GM12892 (cell line): ENCODE data around the gene SUN3.

Experiments
- POLR2A ChIP-seq: IDR thresholded peaks from 2 replicates; pipeline ENCODE4 v1.6.1; 2011; ENCODE audit warnings: low read depth, low read length, control low read depth
- TAF1 ChIP-seq: IDR thresholded peaks from 2 replicates; pipeline ENCODE4 v1.6.1; 2011; ENCODE audit warnings: low read depth, mild to moderate bottlenecking, control low read depth, low read length, borderline replicate concordance

DNA sequence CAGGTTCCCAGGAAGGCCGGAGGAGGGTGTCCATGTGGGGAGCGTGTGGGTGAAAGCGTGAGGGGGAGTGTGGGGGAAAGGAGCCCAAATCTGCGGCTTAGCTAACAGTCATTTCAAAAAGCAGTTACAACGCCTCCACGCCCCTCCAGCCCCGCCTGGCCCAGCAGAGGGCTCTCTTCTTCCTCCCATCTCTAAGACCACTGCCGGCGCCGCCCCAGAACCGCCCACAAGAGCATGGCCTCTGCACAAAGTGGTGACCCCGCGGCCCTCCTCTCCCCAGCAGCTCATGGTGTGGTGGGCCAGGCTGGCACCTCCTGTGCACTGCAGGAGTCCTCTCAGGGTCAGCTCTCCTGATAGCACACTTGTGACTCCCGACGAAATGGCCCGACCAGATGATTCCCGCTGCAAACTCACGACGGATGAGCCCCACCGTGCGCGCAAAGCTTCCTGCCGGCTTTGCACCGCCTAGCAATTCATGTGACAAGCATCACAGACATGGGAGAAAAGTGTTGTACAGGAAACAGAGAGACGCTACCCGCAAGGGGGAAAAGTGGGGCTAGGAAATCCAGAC is 37.1 kb downstream of the SUN3 start:
- TF ChIP-seq POLR2A (peak; percentile 54; the same call in 1 of the 2 replicates), TAF1 (0 out of 2 replicates have a peak, but pooled peaks have one; percentile 31)
